ENCODE data around the gene PLA2R1.

The PLA2R1 gene

GRCh38 chr2:159894145-159894838 lies 168.1 kb downstream of the PLA2R1 start:
- no peak for TF ChIP-seq CTCF (conservative IDR thresholded peaks at IDR 0.05)
- no peak overlapping the region for H3K27ac ChIP-seq

DNA sequence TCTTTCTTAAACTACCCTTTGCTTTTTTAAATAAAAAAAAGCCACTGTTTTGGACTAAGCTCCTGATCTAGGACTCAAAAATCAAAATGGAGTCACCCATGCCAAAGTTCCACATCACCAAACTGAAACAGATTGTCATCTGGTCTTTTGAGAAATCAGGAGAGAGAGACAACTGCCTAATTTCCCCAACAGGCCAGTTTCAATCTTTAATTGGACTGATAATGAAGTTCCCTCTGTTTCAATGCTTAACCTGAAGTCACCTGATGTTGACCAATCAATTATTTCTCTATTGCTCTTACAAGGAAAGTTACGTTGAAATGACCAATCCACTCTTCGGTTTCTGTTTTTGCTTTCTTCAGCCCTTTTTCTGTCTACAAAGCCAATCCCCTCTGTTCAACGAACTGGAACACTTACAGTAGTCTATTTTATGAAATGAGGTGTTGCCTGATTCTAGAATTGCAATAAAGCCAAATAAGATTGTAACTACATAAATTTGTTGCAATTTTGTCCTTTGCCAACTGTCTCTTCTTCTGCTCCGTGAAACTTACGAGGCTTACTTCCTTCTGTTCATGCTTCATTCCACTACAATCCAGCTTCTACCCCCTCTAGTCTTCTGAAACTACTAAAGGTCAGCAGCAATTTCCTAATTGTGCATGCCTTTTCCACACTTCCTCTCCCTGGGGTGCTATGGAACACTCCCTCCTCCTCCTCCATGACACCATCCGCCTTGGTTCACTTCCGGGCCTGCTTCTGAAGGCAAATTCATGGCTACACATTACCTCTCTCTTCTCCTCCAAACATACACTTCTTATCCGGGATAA lies 169.2 kb downstream of the PLA2R1 start:
- no peak for TF ChIP-seq CTCF (conservative IDR thresholded peaks at IDR 0.05)

DNA sequence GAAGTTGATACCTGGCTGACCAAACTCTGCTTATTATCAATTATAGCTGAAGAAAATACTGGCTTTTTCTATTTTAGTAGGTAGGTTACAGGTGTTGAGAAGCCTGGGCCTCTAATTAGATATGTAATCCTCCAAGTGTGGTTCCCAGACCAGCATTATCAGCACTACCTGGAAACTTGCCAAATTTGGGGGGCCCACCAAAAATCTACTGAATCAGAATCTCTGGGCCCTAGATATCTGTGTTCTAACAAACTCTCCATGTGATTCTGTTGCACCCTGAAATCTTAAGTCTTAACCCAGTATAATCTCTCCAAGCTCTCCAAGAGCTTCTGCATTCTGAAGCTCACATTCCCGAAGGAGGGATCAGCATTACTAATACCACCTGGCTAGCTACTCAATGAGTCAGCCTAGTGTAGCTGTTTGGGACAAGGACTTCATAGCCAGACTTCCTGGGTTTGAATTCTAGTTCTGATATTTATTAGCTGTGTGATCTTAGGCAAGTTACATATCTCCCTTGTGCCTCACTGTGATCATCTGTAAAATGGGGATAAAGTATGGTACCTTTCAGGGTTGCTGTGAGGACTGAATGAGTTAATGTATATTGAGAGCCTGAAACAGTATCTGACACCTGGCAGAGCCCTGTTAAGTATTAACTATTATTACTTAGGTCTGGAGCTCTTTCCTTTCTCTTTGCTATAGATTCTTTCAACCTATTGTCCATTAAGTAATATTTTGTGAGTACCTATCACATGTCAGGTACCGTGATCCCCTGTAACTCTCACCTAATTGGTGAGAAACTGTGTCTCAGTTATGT lies 170.3 kb downstream of the PLA2R1 start:
- TF ChIP-seq CTCF (conservative IDR thresholded peaks at IDR 0.05): no peak
- H3K27ac ChIP-seq: no peak overlapping the region

More for the DNA sequence above, 169.2 kb downstream of the PLA2R1 start:
- no peak overlapping the region for H3K27ac ChIP-seq

DNA sequence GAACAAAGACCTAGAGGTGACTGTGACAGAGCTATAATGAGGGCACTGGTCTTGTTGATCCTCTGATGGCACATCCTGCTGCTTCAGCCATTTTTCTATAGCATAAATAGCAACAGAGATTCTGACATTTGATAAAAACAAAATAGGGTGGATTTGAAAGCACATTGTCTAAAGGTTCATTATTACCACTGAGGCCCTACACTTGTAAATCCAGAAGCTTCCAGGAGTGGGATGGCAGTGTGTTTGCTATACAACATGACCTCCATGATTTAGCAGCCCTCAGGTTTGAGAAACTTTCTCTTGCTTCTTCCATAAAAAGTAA lies 171.2 kb downstream of the PLA2R1 start:
- H3K27ac ChIP-seq: no peak overlapping the region
- TF ChIP-seq CTCF (conservative IDR thresholded peaks at IDR 0.05): no peak

DNA sequence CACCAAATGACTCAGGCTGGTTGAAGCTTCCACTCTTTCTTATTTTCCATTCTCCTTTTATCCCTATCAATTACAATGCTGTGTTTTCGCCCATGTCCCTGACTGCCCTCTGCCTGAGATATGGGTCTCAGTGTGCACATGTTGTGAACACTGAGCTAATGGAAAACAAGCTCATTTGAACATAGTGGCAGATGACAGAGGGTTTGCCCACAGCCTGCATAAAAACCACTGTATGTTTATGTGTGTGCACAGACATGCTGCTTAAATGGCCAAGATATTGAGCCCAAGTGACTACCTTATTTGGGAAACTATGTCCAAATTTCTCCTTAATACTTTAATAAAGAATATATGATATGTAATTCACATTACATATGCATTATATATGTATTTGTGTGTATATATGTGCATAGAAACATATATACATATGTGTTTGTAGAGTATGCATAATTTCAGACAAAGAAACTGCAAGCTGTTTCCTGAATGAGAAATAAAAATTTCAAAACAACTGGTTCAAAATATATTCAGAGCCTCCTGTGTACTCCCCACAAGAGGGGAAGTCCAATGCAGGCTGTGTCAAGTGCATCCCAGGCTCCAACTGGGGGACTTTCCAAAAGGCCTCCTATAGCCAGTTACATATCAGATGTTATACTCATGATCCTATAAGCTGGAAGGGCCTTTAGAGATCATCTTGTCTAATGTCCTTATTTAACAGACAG lies 171.7 kb downstream of the PLA2R1 start:
- no peak overlapping the region for H3K27ac ChIP-seq
- no peak for TF ChIP-seq CTCF (conservative IDR thresholded peaks at IDR 0.05)

GRCh38 chr2:159882130-159882745 lies 180.2 kb downstream of the PLA2R1 start:
- no peak overlapping the region for H3K27ac ChIP-seq
- no peak for TF ChIP-seq CTCF (conservative IDR thresholded peaks at IDR 0.05)

Measured in VCaP (cell line).